ENCODE results near the gene TRIM5.

- TF ChIP-seq, protein P1, sequence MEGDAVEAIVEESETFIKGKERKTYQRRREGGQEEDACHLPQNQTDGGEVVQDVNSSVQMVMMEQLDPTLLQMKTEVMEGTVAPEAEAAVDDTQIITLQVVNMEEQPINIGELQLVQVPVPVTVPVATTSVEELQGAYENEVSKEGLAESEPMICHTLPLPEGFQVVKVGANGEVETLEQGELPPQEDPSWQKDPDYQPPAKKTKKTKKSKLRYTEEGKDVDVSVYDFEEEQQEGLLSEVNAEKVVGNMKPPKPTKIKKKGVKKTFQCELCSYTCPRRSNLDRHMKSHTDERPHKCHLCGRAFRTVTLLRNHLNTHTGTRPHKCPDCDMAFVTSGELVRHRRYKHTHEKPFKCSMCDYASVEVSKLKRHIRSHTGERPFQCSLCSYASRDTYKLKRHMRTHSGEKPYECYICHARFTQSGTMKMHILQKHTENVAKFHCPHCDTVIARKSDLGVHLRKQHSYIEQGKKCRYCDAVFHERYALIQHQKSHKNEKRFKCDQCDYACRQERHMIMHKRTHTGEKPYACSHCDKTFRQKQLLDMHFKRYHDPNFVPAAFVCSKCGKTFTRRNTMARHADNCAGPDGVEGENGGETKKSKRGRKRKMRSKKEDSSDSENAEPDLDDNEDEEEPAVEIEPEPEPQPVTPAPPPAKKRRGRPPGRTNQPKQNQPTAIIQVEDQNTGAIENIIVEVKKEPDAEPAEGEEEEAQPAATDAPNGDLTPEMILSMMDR (IDR thresholded peaks at IDR 0.05) = no peak
- TF ChIP-seq POLR2AphosphoS5 (IDR thresholded peaks at IDR 0.05) = no peak
Measured at GRCh38 chr11:5727691-5728090, 42.8 kb upstream of the TRIM5 start.

Measured in gastroesophageal sphincter (tissue), 3 donors.